GM12801 (cell line): ENCODE measurements around the gene HPCAL1.

ENCODE experiments used
- TF ChIP-seq, protein P1 (sequence below): IDR thresholded peaks from one replicate; pipeline ENCODE4 v1.5.1; 2011; ENCODE audit warnings: control low read depth; ENCODE audit not compliant: insufficient read length; ENCODE audit errors: extremely low read depth

Gene HPCAL1

GRCh38 chr2:10326151-10326616, 23.5 kb downstream of the HPCAL1 start:
- TF ChIP-seq, protein P1, sequence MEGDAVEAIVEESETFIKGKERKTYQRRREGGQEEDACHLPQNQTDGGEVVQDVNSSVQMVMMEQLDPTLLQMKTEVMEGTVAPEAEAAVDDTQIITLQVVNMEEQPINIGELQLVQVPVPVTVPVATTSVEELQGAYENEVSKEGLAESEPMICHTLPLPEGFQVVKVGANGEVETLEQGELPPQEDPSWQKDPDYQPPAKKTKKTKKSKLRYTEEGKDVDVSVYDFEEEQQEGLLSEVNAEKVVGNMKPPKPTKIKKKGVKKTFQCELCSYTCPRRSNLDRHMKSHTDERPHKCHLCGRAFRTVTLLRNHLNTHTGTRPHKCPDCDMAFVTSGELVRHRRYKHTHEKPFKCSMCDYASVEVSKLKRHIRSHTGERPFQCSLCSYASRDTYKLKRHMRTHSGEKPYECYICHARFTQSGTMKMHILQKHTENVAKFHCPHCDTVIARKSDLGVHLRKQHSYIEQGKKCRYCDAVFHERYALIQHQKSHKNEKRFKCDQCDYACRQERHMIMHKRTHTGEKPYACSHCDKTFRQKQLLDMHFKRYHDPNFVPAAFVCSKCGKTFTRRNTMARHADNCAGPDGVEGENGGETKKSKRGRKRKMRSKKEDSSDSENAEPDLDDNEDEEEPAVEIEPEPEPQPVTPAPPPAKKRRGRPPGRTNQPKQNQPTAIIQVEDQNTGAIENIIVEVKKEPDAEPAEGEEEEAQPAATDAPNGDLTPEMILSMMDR: no peak

- TF ChIP-seq, protein P1: no peak
Measured at GRCh38 chr2:10326707-10327594, 24.2 kb downstream of the HPCAL1 start.

- TF ChIP-seq, protein P1: no peak
Measured at GRCh38 chr2:10327896-10328669, 25.4 kb downstream of the HPCAL1 start.

DNA sequence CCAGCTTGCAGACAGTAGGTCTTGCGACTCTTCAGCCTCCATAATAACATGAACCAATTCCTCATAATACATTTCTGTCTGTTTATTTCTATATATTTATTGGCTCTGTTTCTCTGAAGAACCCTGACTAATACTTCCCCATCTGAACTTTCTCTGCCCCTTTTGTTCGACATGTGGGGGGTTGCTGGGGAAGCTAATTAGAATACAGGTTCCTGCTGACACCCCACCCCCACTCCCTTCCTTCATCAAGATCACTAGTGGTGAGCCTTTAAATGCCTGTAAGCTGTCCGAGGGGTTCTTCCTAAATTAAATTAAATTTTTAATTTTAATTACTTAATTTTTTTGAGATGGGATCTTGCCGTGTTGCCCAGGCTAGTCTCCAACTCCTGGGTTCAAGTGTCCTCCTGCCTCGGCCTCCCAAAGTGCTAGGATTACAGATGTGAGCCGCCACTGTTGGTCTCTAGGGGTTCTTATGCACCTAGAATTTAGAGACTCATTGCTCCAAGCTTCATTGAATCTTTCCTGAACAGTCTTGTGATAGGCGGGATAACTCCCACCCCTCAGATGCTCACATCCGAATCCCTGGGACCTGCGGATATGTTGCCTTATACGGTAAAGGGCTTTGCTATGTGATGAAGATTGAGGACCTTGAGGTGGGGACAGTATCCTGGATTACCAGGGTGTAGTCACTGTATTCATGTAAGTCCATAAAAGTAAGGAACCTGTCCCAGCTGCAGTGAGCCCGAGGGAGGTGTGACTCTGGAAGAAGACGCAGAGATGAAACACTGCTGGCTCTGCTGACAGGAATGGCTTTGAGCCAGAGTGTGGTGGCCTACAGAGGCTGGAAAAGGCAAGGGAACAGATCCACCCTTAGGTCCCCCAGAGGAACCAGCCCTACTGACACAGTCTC, 26.2 kb downstream of the HPCAL1 start:
- TF ChIP-seq, protein P1: no peak

- TF ChIP-seq, protein P1: no peak
Measured at GRCh38 chr2:10329580-10329879, 26.8 kb downstream of the HPCAL1 start.

GRCh38 chr2:10329880-10330699, 27.4 kb downstream of the HPCAL1 start:
- TF ChIP-seq, protein P1: no peak
